H1 (cell line): Measurements from ENCODE around the gene WDR7. TPM values are rescaled to one million over a fixed set of nuclear protein-coding genes. Genes with fewer than 3 reads are reported as not detected.

Source experiments
- CTCF ChIA-PET: fragments of 300-600 bp; sonication (Branson Sonifier 250); formaldehyde crosslinking; loops from one replicate; lab custom pipeline; 2021; ENCODE audit not compliant: partially characterized antibody; lab: Charles Lee
- POLR2A ChIA-PET: fragments of 300-600 bp; sonication (Branson Sonifier 250); formaldehyde crosslinking; loops from one replicate; lab custom pipeline; 2021; ENCODE audit warnings: inconsistent platforms; ENCODE audit not compliant: partially characterized antibody; lab: Charles Lee
- DNase-seq, 2 experiments: peaks; one replicate each; pipeline versions ENCODE4 v3.0.0 to v3.0.0-alpha.2; 2010 to 2022; ENCODE audit warnings: low spot score in 2 of 2, low read depth in 1 of 2, mixed read lengths in 1 of 2
- FAIRE-seq: peaks from 2 replicates; lab custom pipeline; 2011; peaks lifted over from hg19 to GRCh38; lab: Jason Lieb, UNC
- H2AFZ ChIP-seq: 2 replicates; pipeline ENCODE4 v1.8.1; 2012; ENCODE audit warnings: low read length, inconsistent platforms
- H2AK5ac ChIP-seq: 2 replicates; pipeline ENCODE4 v1.6.1; 2013; ENCODE audit warnings: low read depth, low read length
- H2BK120ac ChIP-seq: replicated peaks from 2 replicates; pipeline ENCODE3; 2013; ENCODE audit warnings: low read depth, low read length, inconsistent platforms
- H2BK12ac ChIP-seq: 2 replicates; pipeline ENCODE4 v1.6.1; 2013; ENCODE audit warnings: low read depth, low read length
- H2BK15ac ChIP-seq: 2 replicates; pipeline ENCODE4 v1.6.1; 2013; ENCODE audit warnings: low read length
- H2BK20ac ChIP-seq: 2 replicates; pipeline ENCODE4 v1.6.1; 2013; ENCODE audit warnings: low read length
- H2BK5ac ChIP-seq: 2 replicates; pipeline ENCODE4 v1.6.1; 2013; ENCODE audit warnings: low read depth, low read length
- H3K14ac ChIP-seq: 2 replicates; pipeline ENCODE4 v1.6.1; 2013; ENCODE audit warnings: inconsistent platforms; ENCODE audit not compliant: insufficient read length
- H3K18ac ChIP-seq: 2 replicates; pipeline ENCODE4 v1.6.1; 2013; ENCODE audit warnings: low read length; ENCODE audit errors: extremely low read depth
- H3K23ac ChIP-seq: 2 replicates; pipeline ENCODE4 v1.6.1; 2013; ENCODE audit warnings: inconsistent platforms; ENCODE audit not compliant: insufficient read length
- H3K23me2 ChIP-seq: 2 replicates; pipeline ENCODE4 v1.6.1; 2013; ENCODE audit warnings: low read depth, low read length
- H3K27ac ChIP-seq: 2 replicates; pipeline ENCODE4 v1.6.1; 2011; ENCODE audit warnings: low read depth, low read length, inconsistent platforms
- H3K27me3 ChIP-seq, 4 experiments: replicated peaks in 1 of 4; 1 replicate in 1 of 4; 2 replicates in 3 of 4; pipeline versions ENCODE4 v1.6.1 to v1.8.1; 2011 to 2013; ENCODE audit warnings: low read length in 3 of 4, mild to moderate bottlenecking in 3 of 4, inconsistent platforms in 2 of 4, mixed read lengths in 2 of 4, moderate library complexity in 1 of 4; ENCODE audit not compliant: control insufficient read depth in 3 of 4, insufficient read depth in 3 of 4; ENCODE audit errors: extremely low read depth in 1 of 4
- H3K36me3 ChIP-seq, 4 experiments: 2 replicates each; pipeline versions ENCODE4 v1.6.1 to v1.8.1; 2011 to 2013; ENCODE audit warnings: mild to moderate bottlenecking in 4 of 4, low read length in 3 of 4, moderate library complexity in 2 of 4, control low read depth in 1 of 4, inconsistent platforms in 1 of 4; ENCODE audit not compliant: insufficient read depth in 4 of 4, control insufficient read depth in 2 of 4
- H3K4ac ChIP-seq: replicated peaks from 2 replicates; pipeline ENCODE3; 2013; ENCODE audit warnings: low read length, low read depth, mixed read lengths, inconsistent platforms; ENCODE audit not compliant: insufficient read length
- H3K4me1 ChIP-seq, 4 experiments: replicated peaks in 1 of 4; 1 replicate in 1 of 4; 2 replicates in 3 of 4; pipeline versions ENCODE4 v1.6.1 to v1.8.1; 2011 to 2013; ENCODE audit warnings: low read length in 3 of 4, inconsistent platforms in 2 of 4, mixed read lengths in 1 of 4; ENCODE audit not compliant: insufficient read depth in 4 of 4, control insufficient read depth in 3 of 4
- H3K4me2 ChIP-seq, 2 experiments: 2 replicates each; pipeline versions ENCODE4 v1.6.1 to v1.8.1; 2011 to 2013; ENCODE audit warnings: low read depth in 2 of 2, low read length in 2 of 2, control low read depth in 1 of 2, inconsistent platforms in 1 of 2, mild to moderate bottlenecking in 1 of 2; ENCODE audit not compliant: insufficient read depth in 1 of 2
- H3K4me3 ChIP-seq, 4 experiments: fragments of 200-600, 300-600 bp in 1 of 4; sonication (generic), shearing (Covaris generic), sonication (Bioruptor Twin) in 1 of 4; 2 replicates each; pipeline versions ENCODE4 v1.5.1 to v1.8.1; 2011 to 2016; ENCODE audit warnings: low read length in 4 of 4, low read depth in 3 of 4, control low read depth in 2 of 4, inconsistent platforms in 2 of 4, mild to moderate bottlenecking in 2 of 4, mixed read lengths in 1 of 4, moderate library complexity in 1 of 4; ENCODE audit not compliant: insufficient read depth in 2 of 4; ENCODE audit errors: extremely low read depth in 1 of 4
- H3K56ac ChIP-seq: replicated peaks from 2 replicates; pipeline ENCODE3; 2013; ENCODE audit warnings: low read depth, mild to moderate bottlenecking, mixed read lengths, low read length, inconsistent platforms; ENCODE audit not compliant: insufficient read length
- H3K79me1 ChIP-seq: 2 replicates; pipeline ENCODE4 v1.6.1; 2013; ENCODE audit warnings: low read depth, low read length, control low read depth
- H3K79me2 ChIP-seq, 2 experiments: 2 replicates each; pipeline versions ENCODE4 v1.6.1 to v1.8.1; 2012 to 2013; ENCODE audit warnings: low read length in 2 of 2, mild to moderate bottlenecking in 2 of 2, inconsistent platforms in 1 of 2; ENCODE audit not compliant: insufficient read depth in 2 of 2, control insufficient read depth in 1 of 2
- H3K9ac ChIP-seq, 4 experiments: replicated peaks in 1 of 4; 1 replicate in 1 of 4; 2 replicates in 3 of 4; pipeline versions ENCODE4 v1.6.1 to v1.8.1; 2011 to 2013; ENCODE audit warnings: low read depth in 3 of 4, low read length in 3 of 4, control low read depth in 2 of 4, mild to moderate bottlenecking in 2 of 4, moderate library complexity in 2 of 4, inconsistent platforms in 1 of 4; ENCODE audit errors: extremely low read depth in 1 of 4
- H3K9me3 ChIP-seq, 2 experiments: 2 replicates each; pipeline versions ENCODE4 v1.6.1 to v1.8.1; 2012 to 2013; ENCODE audit warnings: mild to moderate bottlenecking in 2 of 2, moderate library complexity in 2 of 2, control low read depth in 1 of 2, inconsistent platforms in 1 of 2, low read depth in 1 of 2, low read length in 1 of 2, mixed read lengths in 1 of 2; ENCODE audit not compliant: insufficient read depth in 2 of 2
- H4K20me1 ChIP-seq, 2 experiments: replicated peaks in 1 of 2; 2 replicates each; pipeline versions ENCODE3 to v1.8.1; 2011 to 2013; ENCODE audit warnings: inconsistent platforms in 2 of 2, low read length in 2 of 2, mild to moderate bottlenecking in 1 of 2; ENCODE audit not compliant: insufficient read depth in 2 of 2, control insufficient read depth in 1 of 2
- H4K5ac ChIP-seq: 2 replicates; pipeline ENCODE4 v1.6.1; 2013; ENCODE audit warnings: low read length, low read depth, mixed read lengths, inconsistent platforms; ENCODE audit not compliant: insufficient read length
- H4K8ac ChIP-seq: 2 replicates; pipeline ENCODE4 v1.8.0; 2013; ENCODE audit warnings: mild to moderate bottlenecking, moderate library complexity, low read length, inconsistent platforms; ENCODE audit not compliant: insufficient read depth; ENCODE audit errors: extremely low read depth
- H4K91ac ChIP-seq: replicated peaks from 2 replicates; pipeline ENCODE3; 2013; ENCODE audit warnings: low read length, mixed read lengths, inconsistent platforms; ENCODE audit not compliant: insufficient read length
- CBX5 ChIP-seq: fragments of 300-800, 300-1000 bp; sonication (generic); IDR thresholded peaks from 2 replicates; pipeline ENCODE4 v1.7.1; 2016; ENCODE audit warnings: antibody characterized with exemption, low read length, low read depth
- CHD2 ChIP-seq: IDR thresholded peaks from 2 replicates; pipeline ENCODE4 v1.6.1; 2012; ENCODE audit warnings: low read length, improper control_type of control experiment
- EZH2 ChIP-seq: fragments of 200-600 bp; sonication (generic); IDR thresholded peaks from 2 replicates; pipeline ENCODE4 v1.7.1; 2012; ENCODE audit warnings: low read depth, mild to moderate bottlenecking, moderate library complexity, low read length, inconsistent platforms; ENCODE audit not compliant: severe bottlenecking
- GABPA ChIP-seq: IDR thresholded peaks from 2 replicates; pipeline ENCODE4 v1.6.1; 2011; ENCODE audit warnings: mild to moderate bottlenecking, low read length, moderate library complexity, borderline replicate concordance; ENCODE audit not compliant: insufficient read depth
- KDM1A ChIP-seq: fragments of 200-600, 300-600 bp; sonication (generic); IDR thresholded peaks from 2 replicates; pipeline ENCODE4 v1.7.1; 2016; ENCODE audit warnings: mild to moderate bottlenecking, low read length, borderline replicate concordance
- KDM5A ChIP-seq: fragments of 200-600 bp; IDR thresholded peaks from 2 replicates; pipeline ENCODE4 v1.7.1; 2012; ENCODE audit warnings: mild to moderate bottlenecking, low read length, inconsistent platforms, mixed read lengths
- RAD21 ChIP-seq, 2 experiments: IDR thresholded peaks in 1 of 2; conservative IDR thresholded peaks in 1 of 2; 2 replicates each; pipeline ENCODE4 v1.6.1; 2011; ENCODE audit warnings: low read depth in 2 of 2, low read length in 2 of 2, improper control_type of control experiment in 1 of 2, inconsistent platforms in 1 of 2, mild to moderate bottlenecking in 1 of 2, moderate library complexity in 1 of 2
- SAP30 ChIP-seq: fragments of 300-600 bp; sonication (generic); IDR thresholded peaks from 2 replicates; pipeline ENCODE4 v1.7.1; 2012; ENCODE audit warnings: low read length, moderate library complexity, mild to moderate bottlenecking, inconsistent platforms; ENCODE audit not compliant: insufficient read depth, insufficient replicate concordance
- SRF ChIP-seq: IDR thresholded peaks from 2 replicates; pipeline ENCODE4 v1.6.1; 2011; ENCODE audit warnings: mild to moderate bottlenecking, low read depth, low read length, moderate library complexity
- TBP ChIP-seq: IDR thresholded peaks from 2 replicates; pipeline ENCODE4 v1.6.1; 2011; ENCODE audit warnings: low read depth, low read length, improper control_type of control experiment
- YY1 ChIP-seq: IDR thresholded peaks from 2 replicates; pipeline ENCODE4 v1.6.1; 2011; ENCODE audit warnings: low read depth, mild to moderate bottlenecking, low read length
- WGBS, 2 experiments: shearing (Covaris generic) in 1 of 2; methylation state at CpG; one replicate each; pipeline versions ENCODE4 v1.1.6 to v1.1.7; 2013 to 2015; ENCODE audit warnings: low lambda C conversion rate in 2 of 2, mixed read lengths in 2 of 2, inconsistent platforms in 1 of 2, low coverage in 1 of 2, missing lambda C conversion rate in 1 of 2; ENCODE audit not compliant: insufficient replicate concordance in 2 of 2, insufficient coverage in 1 of 2, insufficient read length in 1 of 2; ENCODE audit errors: extremely low coverage in 1 of 2, missing lambda C conversion rate in 1 of 2; 5-methylcytosine and 5-hydroxymethylcytosine counted together
- polyA plus RNA-seq, 7 experiments: library from polyadenylated mRNA; depleted of rRNA in 3 of 7; stranded (reverse) in 5 of 7; unstranded in 2 of 7; fragments of >200 nt in 5 of 7; fragments of 200-250 nt in 2 of 7; gene quantifications; 1 replicate in 5 of 7; 2 replicates in 1 of 7; 4 replicates in 1 of 7; pipeline versions ENCODE4 v1.2.1 to v1.2.3, GENCODE V29; 2011 to 2013; ENCODE audit warnings: missing spikeins in 2 of 7, mixed read lengths in 2 of 7
- total RNA-seq: library from RNA; stranded (reverse); fragmentation: NEBNext Ultra II Directional; extraction: Animal tissue kit (Norgen Biotek cat#: 25700); gene quantifications from 2 replicates; pipeline ENCODE4 v1.2.1, GENCODE V29; 2021

Gene WDR7
- total and polyA plus RNA-seq, 2 of the 8 experiments (the other 6 are each of a cell fraction or from before 2014, with no cell fraction given), result 5.5 to 15.2 TPM

- Histone ChIP-seq H3K18ac (no peak overlapping the region), H2BK20ac (no peak overlapping the region), H4K5ac (no peak overlapping the region), H2BK15ac (no peak overlapping the region), H3K23me2 (no peaks in the 10 kb centered on the region), H3K4me1 (no peaks in the 10 kb centered on the region), H2AK5ac (no peak overlapping the region), H2BK12ac (no peak overlapping the region), H3K79me2 (peaks cover 20 to 99% of the 10 kb centered on the region in 2 experiments), H2BK5ac (no peak overlapping the region), H4K8ac (no peak overlapping the region), H2AFZ (no peak overlapping the region), H3K4ac (no peak overlapping the region), H3K14ac (no peak overlapping the region), H3K79me1 (peaks cover 2% of the 10 kb centered on the region), H3K9ac (no peak overlapping the region), H2BK120ac (no peak overlapping the region), H3K27ac (no peak overlapping the region), H4K20me1 (peaks cover 6 to 10% of the 10 kb centered on the region in 2 experiments), H3K4me2 (no peak overlapping the region), H3K27me3 (no peaks in the 10 kb centered on the region), H3K56ac (no peak overlapping the region), H4K91ac (no peak overlapping the region), H3K9me3 (no peaks in the 10 kb centered on the region), H3K23ac (no peak overlapping the region), H3K36me3 (peaks cover 0 to 5% (median 1%) of the 10 kb centered on the region in 4 experiments; a peak in 2 of 8 replicates), H3K4me3 (no peak overlapping the region)
- ChIA-PET POLR2A (interaction anchor here (1.2 kb wide), 1 partner anchor 9 kb away, joined by 3 read pairs; no protein-coding TSS in a partner anchor), CTCF (interaction anchor here (0.7 to 1.1 kb wide), 2 partner anchors 9 to 81 kb away, joined by 3 read pairs; no protein-coding TSS in a partner anchor)
- DNase-seq, result no peak
- no peak for FAIRE-seq
- 92% methylated on average over 7 of the region's 7 CpGs; no CpG with 5 or more reads in 1 of the 2 experiments for WGBS, 2 experiments
- TF ChIP-seq TBP (no peak), SRF (no peak), CHD2 (no peak), YY1 (no peak), EZH2 (no peak), SAP30 (no peak), KDM5A (no peak), RAD21 (IDR thresholded peaks at IDR 0.05 in 1 of 2, conservative IDR thresholded peaks at IDR 0.05 in 1 of 2; ENCODE audit: low read depth in 2 of 2, low read length in 2 of 2) (no peak), CBX5 (no peak), GABPA (no peak), KDM1A (no peak)
Measured at GRCh38 chr18:56632070-56633022, 18.8 kb upstream of the WDR7 start.
